OCI-LY1 (cell line): ENCODE results near the gene UST.

Experiments
- H2AFZ ChIP-seq: fragments of 200-600 bp; sonication (generic), shearing (Covaris generic); 2 replicates; pipeline ENCODE4 v1.6.0; 2014; ENCODE audit warnings: antibody characterized with exemption, mild to moderate bottlenecking, low read length
- H3F3A ChIP-seq: fragments of 200-600 bp; sonication (generic), shearing (Covaris generic); 2 replicates; pipeline ENCODE4 v1.6.0; 2014; ENCODE audit warnings: mild to moderate bottlenecking, antibody characterized with exemption, low read length, moderate library complexity; ENCODE audit not compliant: insufficient read depth
- H3K27ac ChIP-seq: fragments of 200-600 bp; sonication (generic); 2 replicates; pipeline ENCODE4 v1.5.1; 2014; ENCODE audit warnings: low read length, mixed run types, mild to moderate bottlenecking, low read depth; ENCODE audit not compliant: poor library complexity, severe bottlenecking
- H3K27me3 ChIP-seq: fragments of 200-600 bp; sonication (generic); 2 replicates; pipeline ENCODE4 v1.6.0; 2014; ENCODE audit warnings: antibody characterized with exemption, mild to moderate bottlenecking, low read length, moderate library complexity; ENCODE audit not compliant: insufficient read depth
- H3K36me3 ChIP-seq: fragments of 200-600 bp; sonication (generic); 2 replicates; pipeline ENCODE4 v1.6.1; 2014; ENCODE audit warnings: mild to moderate bottlenecking, antibody characterized with exemption, low read length, moderate library complexity, mixed read lengths; ENCODE audit not compliant: insufficient read depth
- H3K4me1 ChIP-seq: fragments of 200-600 bp; sonication (generic); 2 replicates; pipeline ENCODE4 v1.5.1; 2014; ENCODE audit warnings: mild to moderate bottlenecking, low read length, moderate library complexity; ENCODE audit not compliant: insufficient read depth, severe bottlenecking
- H3K4me2 ChIP-seq: fragments of 200-600 bp; sonication (generic), shearing (Covaris generic); 2 replicates; pipeline ENCODE4 v1.6.1; 2014; ENCODE audit warnings: low read length
- H3K4me3 ChIP-seq: fragments of 200-600 bp; sonication (generic); 2 replicates; pipeline ENCODE4 v1.5.1; 2014; ENCODE audit warnings: low read length, low read depth, mild to moderate bottlenecking, mixed read lengths; ENCODE audit not compliant: poor library complexity, severe bottlenecking
- H3K79me2 ChIP-seq: fragments of 200-600 bp; shearing (Covaris generic); 2 replicates; pipeline ENCODE4 v1.6.1; 2016; ENCODE audit warnings: mixed run types, low read length, mixed read lengths; ENCODE audit not compliant: insufficient read depth
- H3K9ac ChIP-seq: fragments of 200-600 bp; sonication (generic), shearing (Covaris generic); 2 replicates; pipeline ENCODE4 v1.6.1; 2014; ENCODE audit warnings: mild to moderate bottlenecking, low read length, mixed read lengths
- H3K9me2 ChIP-seq: fragments of 200-600 bp; sonication (generic), shearing (Covaris generic); 2 replicates; pipeline ENCODE4 v1.6.1; 2014; ENCODE audit warnings: low read depth, mild to moderate bottlenecking, low read length, mixed read lengths
- H3K9me3 ChIP-seq: fragments of 200-600 bp; shearing (Covaris generic); 2 replicates; pipeline ENCODE4 v1.6.1; 2014; ENCODE audit warnings: low read length, mixed read lengths
- H4K20me1 ChIP-seq: fragments of 200-600 bp; sonication (generic), shearing (Covaris generic); 2 replicates; pipeline ENCODE4 v1.6.0; 2016; ENCODE audit warnings: mild to moderate bottlenecking, low read length; ENCODE audit not compliant: insufficient read depth
- EZH2 ChIP-seq: fragments of 200-600 bp; sonication (generic), shearing (Covaris generic); IDR thresholded peaks from 2 replicates; pipeline ENCODE4 v1.8.0; 2017; ENCODE audit warnings: borderline replicate concordance, mixed run types, mild to moderate bottlenecking, antibody characterized with exemption, low read length, moderate library complexity, mixed read lengths
- TF ChIP-seq, protein P1 (sequence below): fragments of 200-600 bp; sonication (generic), shearing (Covaris generic); IDR thresholded peaks from 2 replicates; pipeline ENCODE4 v1.5.1; 2017; ENCODE audit warnings: mild to moderate bottlenecking, antibody characterized with exemption, low read length, moderate library complexity, mixed read lengths

The UST gene

DNA sequence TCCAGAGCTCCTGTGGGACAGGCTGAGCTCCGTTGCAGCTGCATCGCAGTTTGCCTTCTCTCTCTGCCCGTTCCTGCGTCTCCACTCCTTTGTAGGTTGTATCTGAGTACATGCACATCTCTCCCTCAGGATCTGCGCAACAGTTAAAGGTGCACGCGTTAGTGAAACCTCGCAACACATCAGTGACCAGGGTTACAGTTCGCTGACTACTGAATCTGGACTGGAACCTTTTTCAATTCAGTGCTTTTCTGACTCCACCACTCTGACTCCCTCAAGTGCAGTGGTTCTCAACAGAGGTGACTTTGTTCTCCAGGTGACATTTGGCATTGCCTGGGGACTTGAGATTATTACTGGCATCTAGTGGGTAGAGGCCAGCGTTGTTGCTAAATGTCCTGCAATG lies 44.0 kb downstream of the UST start:
- Histone ChIP-seq H3K79me2 (no peaks in the 10 kb centered on the region), H3F3A (no peaks in the 10 kb centered on the region), H3K4me3 (no peak overlapping the region), H3K4me1 (no peaks in the 10 kb centered on the region), H4K20me1 (no peaks in the 10 kb centered on the region), H2AFZ (no peak overlapping the region), H3K4me2 (no peak overlapping the region), H3K9ac (no peak overlapping the region), H3K9me2 (no peaks in the 10 kb centered on the region), H3K27ac (no peak overlapping the region), H3K9me3 (no peaks in the 10 kb centered on the region), H3K36me3 (no peaks in the 10 kb centered on the region), H3K27me3 (no peaks in the 10 kb centered on the region)
- TF ChIP-seq, protein P1, sequence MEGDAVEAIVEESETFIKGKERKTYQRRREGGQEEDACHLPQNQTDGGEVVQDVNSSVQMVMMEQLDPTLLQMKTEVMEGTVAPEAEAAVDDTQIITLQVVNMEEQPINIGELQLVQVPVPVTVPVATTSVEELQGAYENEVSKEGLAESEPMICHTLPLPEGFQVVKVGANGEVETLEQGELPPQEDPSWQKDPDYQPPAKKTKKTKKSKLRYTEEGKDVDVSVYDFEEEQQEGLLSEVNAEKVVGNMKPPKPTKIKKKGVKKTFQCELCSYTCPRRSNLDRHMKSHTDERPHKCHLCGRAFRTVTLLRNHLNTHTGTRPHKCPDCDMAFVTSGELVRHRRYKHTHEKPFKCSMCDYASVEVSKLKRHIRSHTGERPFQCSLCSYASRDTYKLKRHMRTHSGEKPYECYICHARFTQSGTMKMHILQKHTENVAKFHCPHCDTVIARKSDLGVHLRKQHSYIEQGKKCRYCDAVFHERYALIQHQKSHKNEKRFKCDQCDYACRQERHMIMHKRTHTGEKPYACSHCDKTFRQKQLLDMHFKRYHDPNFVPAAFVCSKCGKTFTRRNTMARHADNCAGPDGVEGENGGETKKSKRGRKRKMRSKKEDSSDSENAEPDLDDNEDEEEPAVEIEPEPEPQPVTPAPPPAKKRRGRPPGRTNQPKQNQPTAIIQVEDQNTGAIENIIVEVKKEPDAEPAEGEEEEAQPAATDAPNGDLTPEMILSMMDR = no peak
- no peak for TF ChIP-seq EZH2

DNA sequence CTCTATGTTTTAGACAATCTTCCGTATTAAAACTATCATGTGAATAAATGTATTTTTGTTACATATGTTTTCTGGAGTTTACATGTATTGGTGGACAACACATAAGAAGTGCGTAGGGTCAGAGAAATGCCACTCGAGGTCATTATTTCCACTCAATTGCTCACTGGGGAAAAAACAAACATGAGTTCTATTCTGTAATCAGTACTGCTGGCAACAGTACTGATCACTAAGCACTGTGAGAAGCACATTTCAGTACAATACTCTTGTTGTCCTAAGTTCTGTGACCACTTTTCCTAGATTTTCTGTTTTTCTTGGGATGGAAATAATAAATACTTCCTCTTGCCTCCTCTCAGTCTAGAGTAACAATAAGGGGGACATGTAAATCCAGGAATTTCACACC lies 44.5 kb downstream of the UST start:
- Histone ChIP-seq H2AFZ (no peak overlapping the region), H3K27ac (no peak overlapping the region), H3K9ac (no peak overlapping the region), H3K4me2 (no peak overlapping the region), H3K79me2 (no peaks in the 10 kb centered on the region), H3K27me3 (no peaks in the 10 kb centered on the region), H3K4me3 (no peak overlapping the region), H3K4me1 (no peaks in the 10 kb centered on the region), H3K9me2 (no peaks in the 10 kb centered on the region), H4K20me1 (no peaks in the 10 kb centered on the region), H3K36me3 (no peaks in the 10 kb centered on the region), H3K9me3 (no peaks in the 10 kb centered on the region), H3F3A (no peaks in the 10 kb centered on the region)
- TF ChIP-seq, protein P1 = no peak
- no peak for TF ChIP-seq EZH2

DNA sequence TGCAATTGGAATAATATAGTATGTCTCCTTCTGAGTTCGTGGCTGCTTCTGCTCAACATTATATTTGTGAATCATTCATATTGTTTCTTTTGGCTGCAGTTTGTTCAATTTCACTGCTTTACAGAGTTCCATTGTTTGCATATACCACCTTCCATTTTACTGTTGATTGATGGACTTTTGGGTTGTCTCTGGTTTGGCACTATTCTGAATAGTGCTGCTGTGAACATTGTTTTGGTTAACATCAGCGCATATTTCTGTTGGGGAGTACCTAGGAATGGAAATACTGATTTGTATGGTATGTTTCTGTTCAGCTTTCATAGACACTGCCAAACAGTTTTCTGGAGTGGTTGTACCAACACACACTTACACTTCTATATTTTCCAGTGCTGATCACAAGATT lies 46.9 kb downstream of the UST start:
- Histone ChIP-seq H3K79me2 (no peaks in the 10 kb centered on the region), H2AFZ (no peak overlapping the region), H4K20me1 (no peaks in the 10 kb centered on the region)

More for the DNA sequence above, 46.9 kb downstream of the UST start:
- H3K4me2 ChIP-seq = no peak overlapping the region
- no peaks in the 10 kb centered on the region for H3K4me1 ChIP-seq
- no peaks in the 10 kb centered on the region for H3K9me2 ChIP-seq
- no peak overlapping the region for H3K9ac ChIP-seq
- no peaks in the 10 kb centered on the region for H3K9me3 ChIP-seq
- H3F3A ChIP-seq = no peaks in the 10 kb centered on the region
- no peaks in the 10 kb centered on the region for H3K27me3 ChIP-seq
- TF ChIP-seq, protein P1 = no peak
- TF ChIP-seq EZH2 = no peak
- H3K36me3 ChIP-seq = no peaks in the 10 kb centered on the region
- H3K4me3 ChIP-seq = no peak overlapping the region
- H3K27ac ChIP-seq = no peak overlapping the region
